OCI-LY7 (cell line): ENCODE results near the gene KMT2B.

Source experiments
- CTCF ChIP-seq: fragments of 200-600 bp; sonication (generic); conservative IDR thresholded peaks from 2 replicates; pipeline ENCODE4 v1.5.1; 2014; ENCODE audit warnings: mild to moderate bottlenecking, antibody characterized with exemption, low read length, moderate library complexity, mixed read lengths
- EZH2phosphoT487 ChIP-seq: fragments of 200-600 bp; sonication (generic); IDR thresholded peaks from 2 replicates; pipeline ENCODE4 v1.6.1; 2018; ENCODE audit warnings: low read depth, borderline replicate concordance, mild to moderate bottlenecking, mixed run types, antibody characterized with exemption, low read length, moderate library complexity, mixed read lengths

GRCh38 chr19:35720163-35720524, 2.3 kb downstream of the KMT2B start:
- TF ChIP-seq CTCF, result no peak
- no peak for TF ChIP-seq EZH2phosphoT487
